Stimulated activated CD4-positive, alpha-beta T cell treated with anti-CD3 and anti-CD28 coated beads, Interleukin-12 subunit alpha, Interleukin-12 subunit beta, amount 100 ng/mL, for 24 hours (primary cell): ENCODE data around the gene KCNMA1.
"Not testable (repeated sequence)": the region's sequence is repeated elsewhere in the genome, so short reads cannot be mapped to it uniquely, and the experiment has no call there.

ENCODE experiments used
- DNase-seq, 2 experiments: peaks; one replicate each; pipeline ENCODE4 v3.0.0-alpha.2; 2020; ENCODE audit warnings: low read depth in 2 of 2

KCNMA1 gene

DNA sequence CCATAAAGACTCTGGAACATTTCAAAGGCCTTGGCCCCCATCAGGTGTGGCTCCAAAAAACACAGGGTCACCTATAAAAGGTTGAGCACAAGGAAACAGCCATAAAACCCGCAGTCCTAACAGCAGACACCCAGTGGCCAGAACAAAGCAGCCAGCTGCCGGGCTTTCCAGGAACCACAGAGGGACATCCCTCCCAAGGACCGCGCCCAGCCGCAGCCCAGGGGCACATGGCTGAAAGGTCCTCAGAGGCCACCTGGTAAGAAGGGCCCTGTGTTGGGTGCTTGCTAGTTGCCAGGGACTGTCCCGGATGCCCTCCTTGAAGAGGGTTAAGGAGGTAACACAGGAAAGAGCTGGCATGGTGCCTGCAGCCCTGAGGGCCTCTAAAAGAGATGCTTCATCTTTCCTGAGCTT lies 32.7 kb downstream of the KCNMA1 start:
- no peak for DNase-seq

GRCh38 chr10:77604063-77604462 lies 33.5 kb downstream of the KCNMA1 start:
- no peak for DNase-seq

- DNase-seq = no peak
Measured at GRCh38 chr10:77603534-77603927, 34.1 kb downstream of the KCNMA1 start.

DNA sequence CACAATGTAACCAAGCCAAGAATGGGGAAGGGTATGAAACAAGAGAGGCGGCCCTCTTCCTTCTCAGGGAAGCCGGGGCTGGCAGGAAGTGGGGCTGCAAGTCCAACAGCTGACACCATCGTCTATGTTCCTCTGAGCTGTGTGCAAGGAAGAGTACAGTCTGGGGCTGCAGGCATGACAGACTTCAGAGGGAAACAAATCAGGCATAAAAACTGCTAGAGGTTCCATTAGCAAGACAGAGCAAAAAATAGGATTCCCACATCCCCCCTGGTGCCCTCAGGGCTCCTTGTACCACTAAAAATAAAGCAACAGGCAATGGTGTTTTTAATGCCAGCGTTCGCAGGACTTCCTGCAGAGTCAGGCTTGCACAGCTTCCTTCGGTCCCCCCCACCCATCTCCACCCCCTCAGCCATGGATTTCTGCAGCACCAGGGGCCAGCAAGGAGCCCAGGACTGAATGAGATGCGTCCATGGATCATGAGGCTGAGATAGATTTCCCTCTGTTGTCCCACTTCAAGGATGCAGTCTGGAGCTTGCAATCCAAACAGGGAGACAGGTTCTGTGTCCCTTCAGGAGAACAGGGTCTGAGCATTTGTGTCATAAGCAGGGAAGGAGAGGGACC lies 34.6 kb downstream of the KCNMA1 start:
- DNase-seq = no peak

DNA sequence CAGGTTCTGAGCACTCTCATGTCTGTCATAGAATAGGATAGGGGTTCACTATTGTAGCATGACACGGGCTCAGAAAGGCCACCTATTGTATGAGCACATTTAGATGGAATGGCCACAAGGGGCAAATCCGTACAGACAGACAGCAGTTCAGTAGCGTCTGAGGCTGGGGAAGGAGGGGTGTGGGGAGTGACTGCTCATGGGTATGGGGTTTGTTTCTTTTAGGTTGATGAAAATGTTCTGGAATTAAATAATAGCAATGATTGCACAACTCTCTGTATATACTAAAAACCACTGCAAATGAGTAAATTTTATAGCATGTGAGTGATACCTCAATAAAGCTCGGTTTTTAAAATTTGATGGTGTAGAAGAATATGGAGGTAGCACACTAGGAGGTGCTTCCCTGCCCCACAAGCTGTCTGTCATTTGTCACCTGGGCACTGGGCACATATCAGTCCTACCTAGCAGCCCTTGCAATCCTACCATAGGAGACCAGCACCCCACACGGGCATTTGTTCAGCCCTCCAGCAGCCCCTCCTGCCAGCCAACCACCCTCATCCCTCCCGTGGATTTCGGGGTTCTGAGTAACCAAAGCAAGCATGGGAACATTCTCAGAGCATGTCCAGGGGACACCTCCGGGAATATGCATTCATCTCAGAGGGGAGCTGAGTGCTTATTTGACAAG lies 35.2 kb downstream of the KCNMA1 start:
- no peak for DNase-seq

DNA sequence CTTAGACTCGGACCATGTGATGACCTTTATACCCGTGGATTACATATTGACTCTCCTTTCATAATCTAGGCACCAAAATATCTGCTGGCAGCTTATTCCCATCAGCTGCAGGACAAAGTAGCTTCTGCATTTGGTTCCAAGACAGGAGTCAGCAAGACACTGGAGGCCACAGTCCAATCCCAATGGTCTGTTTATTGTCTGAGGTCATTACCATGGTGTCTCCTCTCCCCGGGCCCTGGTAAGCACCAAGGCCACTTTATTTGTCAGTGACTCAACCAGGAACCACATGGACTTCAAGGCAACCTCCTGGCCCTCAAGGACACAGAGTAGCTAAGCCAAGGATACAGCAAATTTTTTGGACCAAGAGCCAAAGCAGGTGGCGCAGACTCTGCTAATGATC lies 36.1 kb downstream of the KCNMA1 start:
- DNase-seq = no peak

GRCh38 chr10:77600640-77601039 lies 37.0 kb downstream of the KCNMA1 start:
- DNase-seq = no peak

GRCh38 chr10:77599651-77600050 lies 38.0 kb downstream of the KCNMA1 start:
- no peak for DNase-seq

GRCh38 chr10:77598606-77599005 lies 39.0 kb downstream of the KCNMA1 start:
- no peak for DNase-seq

DNA sequence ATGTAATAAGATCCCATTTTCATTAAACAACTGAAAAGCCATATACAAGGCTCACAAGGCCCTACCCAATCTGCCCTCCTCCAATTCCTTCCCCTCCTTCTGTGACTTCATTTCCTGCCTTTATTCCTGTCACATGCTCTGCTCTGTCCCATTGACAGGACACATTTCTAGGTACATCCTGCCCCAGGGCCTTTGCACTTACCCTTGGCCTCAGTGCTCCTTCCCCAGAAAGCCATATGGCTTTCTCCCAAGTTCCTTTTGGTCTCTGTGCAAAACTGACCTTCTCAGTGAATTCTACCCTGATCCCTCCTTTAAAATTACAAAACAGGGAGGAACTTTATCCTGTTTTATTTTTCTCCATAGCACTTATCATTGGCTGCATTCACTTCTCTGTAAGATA lies 40.0 kb downstream of the KCNMA1 start:
- DNase-seq = no peak

GRCh38 chr10:77594471-77594783 lies 43.2 kb downstream of the KCNMA1 start:
- no peak for DNase-seq

DNA sequence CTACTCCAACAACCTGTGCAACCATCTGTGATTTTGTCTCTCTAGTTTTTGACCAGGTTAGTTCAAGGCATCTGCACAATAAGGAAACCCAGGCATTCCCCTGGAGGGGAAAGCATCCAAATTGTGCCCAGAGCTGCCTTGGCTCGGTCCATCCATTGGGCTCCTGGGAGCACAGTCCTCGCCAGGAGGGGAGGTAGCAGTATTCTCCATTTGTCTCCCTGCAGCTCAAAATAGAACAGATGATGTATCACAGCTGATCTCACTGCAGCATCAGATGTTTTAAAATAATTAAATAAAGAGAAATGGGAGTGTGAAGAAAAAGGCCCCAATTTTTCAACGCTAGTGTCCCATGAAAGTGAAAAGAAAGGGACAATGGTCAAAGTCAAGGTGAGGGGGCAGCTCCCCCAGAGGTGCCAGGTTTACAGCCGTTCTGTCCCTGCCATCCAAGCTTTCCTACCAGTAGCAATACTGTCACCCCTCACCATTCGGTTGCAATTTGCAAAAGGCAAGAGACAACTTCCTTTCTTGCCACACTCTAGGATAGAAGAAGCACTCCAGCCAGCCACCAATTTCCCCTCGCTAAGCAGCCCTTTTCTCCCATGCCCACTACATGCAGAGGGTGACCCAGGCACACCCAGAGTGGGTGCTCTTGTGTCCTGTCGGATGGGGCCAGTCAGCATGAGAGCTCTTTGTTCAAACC lies 43.7 kb downstream of the KCNMA1 start:
- DNase-seq = no peak

- no peak for DNase-seq
Measured at GRCh38 chr10:77592946-77593636, 44.5 kb downstream of the KCNMA1 start.

- no peak for DNase-seq
Measured at GRCh38 chr10:77592510-77592909, 45.1 kb downstream of the KCNMA1 start.

GRCh38 chr10:77591238-77591880 lies 46.2 kb downstream of the KCNMA1 start:
- no peak for DNase-seq

DNA sequence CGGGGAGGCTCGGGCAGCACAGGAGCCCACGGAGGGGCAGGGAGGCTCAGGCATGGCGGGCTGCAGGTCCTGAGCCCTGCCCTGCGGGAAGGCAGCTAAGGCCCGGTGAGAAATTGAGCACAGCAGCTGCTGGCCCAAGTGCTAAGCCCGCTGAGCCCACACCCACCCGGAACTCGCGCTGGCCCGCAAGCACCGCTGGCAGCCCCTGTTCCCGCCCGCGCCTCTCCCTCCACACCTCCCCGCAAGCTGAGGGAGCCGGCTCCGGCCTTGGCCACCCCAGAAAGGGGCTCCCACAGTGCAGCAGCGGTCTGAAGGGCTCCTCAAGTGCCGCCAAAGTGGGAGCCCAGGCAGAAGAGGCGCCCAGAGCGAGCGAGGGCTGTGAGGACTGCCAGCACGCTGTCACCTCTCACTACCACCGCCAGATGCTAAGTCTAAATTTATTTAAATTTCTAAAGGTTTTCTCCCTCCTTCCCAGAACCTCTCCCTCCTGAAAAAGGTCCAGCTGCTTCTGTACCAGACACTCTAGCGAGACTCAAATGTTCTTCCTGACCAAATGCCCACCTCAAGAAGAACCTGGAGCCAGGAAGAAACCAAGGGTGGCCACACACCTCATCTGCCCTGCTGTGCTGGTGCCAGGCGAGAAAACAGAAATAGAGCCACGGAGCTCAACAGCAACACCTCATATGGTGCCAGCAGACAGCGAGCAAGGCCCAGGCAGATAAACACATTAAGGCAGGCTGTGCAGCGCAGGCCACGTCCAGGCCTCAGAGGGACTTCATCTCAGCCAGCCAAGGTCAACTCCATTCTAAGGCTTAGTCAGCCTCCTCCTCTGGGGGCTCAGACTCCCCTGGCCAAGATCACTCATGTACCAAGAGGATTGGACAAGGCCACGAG lies 47.0 kb downstream of the KCNMA1 start:
- DNase-seq = no peak

DNA sequence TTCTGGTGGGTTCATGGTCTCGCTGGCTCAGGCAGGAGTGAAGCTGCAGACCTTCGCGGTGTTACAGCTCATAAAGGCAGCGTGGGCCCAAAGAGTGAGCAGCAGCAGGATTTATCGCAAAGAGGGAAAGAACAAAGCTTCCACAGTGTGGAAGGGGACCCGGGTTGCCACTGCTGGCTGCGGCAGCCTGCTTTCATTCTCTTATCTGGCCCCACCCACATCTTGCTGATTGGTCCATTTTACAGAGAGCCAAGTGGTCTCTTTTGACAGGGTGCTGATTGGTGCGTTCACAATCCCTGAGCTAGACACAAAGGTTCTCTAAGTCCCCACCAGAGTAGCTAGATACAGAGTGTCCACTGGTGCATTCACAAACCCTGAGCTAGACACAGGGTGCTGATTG lies 47.9 kb downstream of the KCNMA1 start:
- DNase-seq = not testable (repeated sequence)

- no peak for DNase-seq
Measured at GRCh38 chr10:77588886-77589285, 48.7 kb downstream of the KCNMA1 start.

DNA sequence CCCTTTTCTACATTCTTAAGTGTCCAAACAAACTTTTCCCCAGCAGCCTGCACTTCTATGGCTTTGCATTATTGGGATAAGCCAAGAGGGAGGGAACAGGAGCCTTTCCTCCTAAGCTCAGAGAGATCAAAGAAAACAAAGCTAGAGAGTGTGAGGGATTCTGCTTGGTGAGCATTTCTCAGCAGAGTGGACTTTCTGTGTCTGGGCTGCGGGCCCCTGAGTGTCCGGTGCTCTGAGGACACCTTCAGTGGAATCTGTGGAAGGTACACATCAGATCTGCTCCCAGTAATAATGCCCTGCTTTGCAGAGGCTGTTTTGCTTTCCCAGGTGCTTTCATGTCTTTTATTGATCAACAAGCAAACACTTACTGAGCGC lies 50.2 kb downstream of the KCNMA1 start:
- DNase-seq = no peak

DNA sequence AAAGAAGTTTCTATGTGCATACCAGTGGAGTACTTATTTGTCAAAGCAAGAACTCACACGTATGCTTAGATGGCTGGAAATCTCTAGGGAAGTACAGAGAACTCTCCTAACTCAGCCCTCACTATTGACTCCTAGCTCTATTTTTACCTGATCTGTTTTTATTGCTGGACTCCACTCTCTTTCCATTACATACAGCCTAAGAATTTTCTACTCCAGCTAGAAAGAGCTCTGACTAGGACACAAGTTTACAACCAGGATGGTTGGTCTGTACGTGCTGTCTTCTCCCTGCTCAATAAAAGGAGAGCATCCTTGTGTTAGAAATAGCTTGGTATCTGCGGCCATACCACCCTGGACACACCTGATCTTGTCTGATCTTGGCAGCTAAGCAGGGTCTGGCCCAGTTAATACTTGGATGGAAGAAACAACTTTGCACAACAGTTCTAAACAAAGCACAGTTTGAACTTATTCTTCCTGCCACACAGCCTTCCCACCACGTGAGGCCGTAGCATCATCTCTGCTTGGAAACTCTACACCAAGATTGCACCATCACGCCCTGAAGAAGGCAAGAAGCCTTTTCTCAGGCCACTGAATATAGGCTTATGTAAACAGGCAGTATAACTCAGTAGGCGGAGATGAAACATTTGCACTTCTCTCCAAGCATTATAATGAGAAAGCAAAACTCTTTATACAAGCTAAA lies 50.7 kb downstream of the KCNMA1 start:
- no peak for DNase-seq

- DNase-seq = no peak
Measured at GRCh38 chr10:77584938-77585337, 52.7 kb downstream of the KCNMA1 start.
